ENCODE data around the gene RPL13A. TPM values are rescaled to one million over a fixed set of nuclear protein-coding genes. Genes with fewer than 3 reads are reported as not detected.
A peak's percentile ranks its signal among the peaks of the same experiment; 100 is the strongest.

The RPL13A gene
- total and polyA plus RNA-seq, 9 of the 15 experiments (the other 6 are each of a cell fraction or from before 2014, with no cell fraction given): 1,744 to 5,482 (median 2,949) TPM

GRCh38 chr19:49488046-49488862, 846 bp downstream of the RPL13A start (continued):
- no peak for TF ChIP-seq AFF4 (CRISPR knock-in tag; IDR thresholded peaks at IDR 0.05)
- TF ChIP-seq CBFB (CRISPR knock-in tag; IDR thresholded peaks at IDR 0.05): peak; percentile 72; the same call in 1 of the 2 replicates
- 0 out of 2 replicates have a peak, but pooled peaks have one; percentile 10 for TF ChIP-seq BRD4 (IDR thresholded peaks at IDR 0.05)
- no peak for TF ChIP-seq TOE1 (IDR thresholded peaks at IDR 0.05; ENCODE audit: borderline replicate concordance)
- no peak for TF ChIP-seq TOE1 (CRISPR knock-in tag; IDR thresholded peaks at IDR 0.05; ENCODE audit: borderline replicate concordance, low read depth)
- TF ChIP-seq ZNF224 (CRISPR knock-in tag; IDR thresholded peaks at IDR 0.05): no peak
- no peak for TF ChIP-seq CCNT2 (IDR thresholded peaks at IDR 0.05; ENCODE audit: borderline replicate concordance, extremely low read depth, insufficient read length, low read depth, low read length)
- no peak for TF ChIP-seq FUS (optimal IDR thresholded peaks at IDR 0.05; ENCODE audit: low read depth, low read length)
- peak; percentile 57; the same call in 1 of the 2 replicates for TF ChIP-seq ZNF395 (CRISPR knock-in tag; IDR thresholded peaks at IDR 0.05)
- TF ChIP-seq ADNP (tag; IDR thresholded peaks at IDR 0.05): no peak
- TF ChIP-seq ZNF282 (CRISPR knock-in tag; IDR thresholded peaks at IDR 0.05): no peak
- TF ChIP-seq KLF10 (CRISPR knock-in tag; IDR thresholded peaks at IDR 0.05): 0 out of 2 replicates have a peak, but pooled peaks have one; percentile 54
- no peak for TF ChIP-seq ETS2 (tag; IDR thresholded peaks at IDR 0.05; ENCODE audit: borderline replicate concordance, poor library complexity, severe bottlenecking)
- TF ChIP-seq FOXM1 (IDR thresholded peaks at IDR 0.05; ENCODE audit: low read depth): no peak
- 0 out of 2 replicates have a peak, but pooled peaks have one; percentile 29 for TF ChIP-seq FOXM1 (CRISPR knock-in tag; IDR thresholded peaks at IDR 0.05; ENCODE audit: low read depth)
- TF ChIP-seq SIN3A (IDR thresholded peaks at IDR 0.05; ENCODE audit: borderline replicate concordance in 2 of 2, control insufficient read depth in 1 of 2, low read depth in 2 of 2, low read length in 2 of 2): peak in 1 of 2 experiments; percentile 6; a peak in 1 of 4 replicates
- no peak for TF ChIP-seq ZNF41 (CRISPR knock-in tag; conservative IDR thresholded peaks at IDR 0.05)
- no peak for TF ChIP-seq ATF3 (IDR thresholded peaks at IDR 0.05)
- TF ChIP-seq ATF3 (CRISPR knock-in tag; conservative IDR thresholded peaks at IDR 0.05): 0 out of 2 replicates have a peak, but pooled peaks have one; percentile 9
- no peak for TF ChIP-seq SMARCA5 (IDR thresholded peaks at IDR 0.05)
- TF ChIP-seq HDAC3 (IDR thresholded peaks at IDR 0.05; ENCODE audit: borderline replicate concordance, partially characterized antibody): no peak
- TF ChIP-seq ZNF239 (CRISPR knock-in tag; IDR thresholded peaks at IDR 0.05): no peak
